GM19463 (cell line): ENCODE data around the gene PLEKHG1.
A peak's percentile ranks its signal among the peaks of the same experiment; 100 is the strongest.

Source experiments
- ATAC-seq: cut with Tn5 transposase; IDR thresholded peaks from one replicate; pipeline ENCODE4 v1.9.1; 2021; ENCODE audit warnings: mild to moderate bottlenecking, moderate library complexity; ENCODE audit not compliant: unreplicated experiment

The PLEKHG1 gene

DNA sequence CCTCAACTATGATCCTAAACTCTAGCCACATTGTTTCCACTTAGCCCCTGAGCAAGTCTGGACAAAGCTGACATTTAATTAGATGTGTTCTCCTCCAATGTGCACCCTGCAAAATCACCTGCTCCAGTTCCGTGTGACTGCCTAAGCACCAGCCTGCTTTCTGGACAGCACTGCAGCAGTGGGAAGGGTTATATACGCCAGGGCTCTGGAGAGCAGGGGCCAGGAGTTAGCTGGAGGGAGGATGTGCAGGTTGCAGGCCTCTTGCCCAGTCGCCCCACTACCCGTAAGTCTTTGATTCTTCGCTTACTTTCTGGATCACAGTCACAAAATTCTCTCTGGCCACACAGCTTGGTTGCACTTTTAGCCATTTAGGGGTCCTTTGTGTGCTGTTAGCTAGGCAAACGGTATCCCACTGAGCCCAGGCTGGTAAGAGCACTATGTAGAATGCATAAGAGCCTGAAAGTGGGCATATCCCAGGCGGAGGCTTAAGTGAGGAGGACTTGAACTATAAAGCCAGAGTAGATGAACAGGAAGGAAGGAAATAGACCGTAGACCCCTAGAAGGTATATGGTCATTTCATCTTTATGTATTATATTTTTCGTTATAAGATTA is 10.7 kb upstream of the PLEKHG1 start:
- no peak for ATAC-seq

DNA sequence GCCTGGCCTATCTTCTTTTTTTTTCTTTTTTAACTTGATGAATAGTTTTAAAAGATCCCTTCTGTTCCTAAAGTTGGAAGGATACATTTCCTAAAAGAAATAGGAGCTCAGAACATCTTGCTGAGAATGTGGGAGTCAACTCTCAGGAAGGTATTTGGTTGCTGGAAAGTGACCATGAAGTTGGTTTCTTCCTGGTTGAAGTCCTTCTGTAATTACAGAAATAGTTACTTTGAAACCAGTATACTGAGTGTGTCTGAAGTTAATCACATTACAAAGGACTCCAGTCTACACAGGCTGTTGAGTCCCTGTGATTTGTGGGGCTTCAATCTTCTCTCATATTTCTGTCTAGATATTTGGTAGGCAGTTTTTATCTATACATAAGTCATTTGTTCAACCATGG is 9.8 kb upstream of the PLEKHG1 start:
- ATAC-seq: no peak

DNA sequence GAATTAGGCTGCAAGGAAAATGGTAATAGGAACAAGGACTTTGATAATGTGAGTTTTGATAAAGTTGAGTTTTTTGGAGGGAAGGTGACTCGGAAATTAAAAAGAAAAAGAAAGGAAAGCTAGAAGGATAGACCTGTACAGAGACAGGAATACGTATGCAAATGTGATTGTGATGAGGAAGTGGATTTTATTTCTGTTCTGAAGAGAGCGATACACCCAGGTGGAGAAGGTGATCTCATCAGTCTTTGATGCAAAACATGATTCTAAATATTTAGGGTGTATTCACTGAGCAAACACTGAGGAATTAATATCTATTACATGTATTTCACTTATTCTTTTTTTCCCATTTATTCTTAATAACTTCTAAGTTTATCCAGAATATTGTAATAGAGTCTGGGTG is 9.2 kb upstream of the PLEKHG1 start:
- ATAC-seq: no peak

DNA sequence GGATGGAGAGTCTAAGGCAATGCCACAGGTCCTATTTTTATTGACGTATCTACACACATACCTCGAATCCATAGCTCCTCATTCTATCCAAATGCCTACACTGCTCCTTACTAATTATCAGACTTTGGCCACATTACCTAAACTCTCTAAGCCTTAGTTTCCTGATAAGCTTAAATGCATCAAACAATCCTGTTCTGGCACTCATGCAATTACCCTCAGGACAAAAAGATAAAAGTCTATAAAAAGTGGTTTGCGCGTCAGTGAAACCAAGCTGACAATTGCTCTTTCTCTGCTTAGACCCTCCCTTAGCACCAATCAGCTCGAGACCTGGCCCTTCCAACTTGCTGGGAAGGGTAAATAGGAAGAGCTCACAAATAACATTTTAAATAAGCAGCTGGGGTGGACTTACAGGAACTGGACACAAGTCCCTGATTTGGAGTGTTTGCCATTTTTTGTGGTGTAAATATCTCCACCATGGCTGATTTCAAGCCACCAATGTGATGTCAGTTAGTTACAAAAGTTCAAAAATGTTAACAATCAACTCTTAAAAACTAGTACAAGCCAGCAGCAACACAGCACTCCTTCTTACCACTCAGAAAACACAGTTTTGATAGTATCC is 7.2 kb upstream of the PLEKHG1 start:
- no peak for ATAC-seq

DNA sequence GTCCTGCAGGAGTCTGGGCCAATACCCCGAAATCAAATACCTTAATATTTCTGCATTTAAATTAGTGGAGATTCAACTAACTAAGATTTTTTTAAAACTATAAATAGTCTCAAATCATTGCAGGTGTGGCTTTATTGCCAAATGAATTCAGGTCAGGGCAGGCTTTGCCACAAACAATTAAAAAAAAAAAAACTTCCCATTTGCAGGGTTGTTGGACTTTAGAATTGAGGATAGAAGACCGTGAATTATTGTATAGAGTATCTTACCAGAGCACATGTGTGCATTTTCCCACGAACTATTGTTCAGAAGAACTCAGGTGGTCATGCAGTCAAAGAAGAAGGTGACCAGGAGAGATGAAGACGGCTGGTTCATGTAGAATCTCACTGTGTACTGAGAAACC is 6.6 kb upstream of the PLEKHG1 start:
- no peak for ATAC-seq

DNA sequence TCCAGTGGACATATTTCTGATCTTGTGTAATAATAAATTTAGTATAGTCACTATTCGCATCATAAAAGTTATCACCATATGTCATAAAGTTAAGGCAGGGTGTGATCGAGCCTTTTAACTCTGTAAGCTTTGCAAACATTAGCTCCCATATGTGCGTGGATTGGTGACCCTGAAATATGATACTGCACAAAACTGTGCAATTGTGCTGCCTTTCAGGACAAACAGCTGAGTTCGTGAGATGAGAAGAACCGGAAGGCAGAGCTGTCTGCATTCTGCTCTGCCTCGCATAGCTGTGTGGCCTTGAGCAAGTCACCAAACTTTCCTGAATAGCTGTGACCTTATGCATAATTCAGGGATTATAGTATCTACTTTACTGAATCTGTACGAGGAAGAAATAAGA is 3.2 kb upstream of the PLEKHG1 start:
- ATAC-seq: no peak

DNA sequence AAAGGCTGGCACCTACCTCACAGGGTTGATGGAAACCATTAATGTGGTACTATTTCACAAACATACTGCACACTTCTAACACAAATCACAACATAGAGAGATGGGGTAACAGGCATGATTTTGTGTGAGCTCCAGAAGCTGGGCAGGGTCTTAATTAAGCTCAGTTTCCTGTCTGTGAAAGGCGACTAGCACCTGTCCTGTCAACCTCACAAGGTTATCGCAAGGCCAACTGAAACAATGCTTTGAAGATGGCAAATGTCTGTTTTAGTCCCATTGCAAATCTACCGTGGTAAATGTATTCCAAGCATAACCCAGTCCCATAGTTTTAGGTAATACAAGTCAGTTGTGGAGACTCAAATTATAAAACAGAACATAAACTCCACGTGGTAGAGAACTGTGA is 1.3 kb upstream of the PLEKHG1 start:
- no peak for ATAC-seq

DNA sequence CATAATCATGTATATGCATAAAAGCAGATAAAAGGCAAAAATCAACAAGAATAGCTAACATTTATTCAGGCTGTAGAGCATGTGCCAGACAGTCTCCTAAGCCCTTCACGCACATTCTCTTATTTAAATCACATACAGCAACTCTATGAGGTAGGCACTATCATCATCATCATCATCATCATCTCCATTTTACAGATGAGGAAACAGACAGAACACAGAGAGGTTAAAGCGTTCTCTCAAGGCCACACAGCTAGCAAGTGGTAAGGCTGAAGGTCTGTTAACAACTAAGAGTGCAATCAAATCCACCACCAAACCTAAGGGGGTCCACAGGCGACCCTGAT is 857 bp upstream of the PLEKHG1 start:
- no peak for ATAC-seq

DNA sequence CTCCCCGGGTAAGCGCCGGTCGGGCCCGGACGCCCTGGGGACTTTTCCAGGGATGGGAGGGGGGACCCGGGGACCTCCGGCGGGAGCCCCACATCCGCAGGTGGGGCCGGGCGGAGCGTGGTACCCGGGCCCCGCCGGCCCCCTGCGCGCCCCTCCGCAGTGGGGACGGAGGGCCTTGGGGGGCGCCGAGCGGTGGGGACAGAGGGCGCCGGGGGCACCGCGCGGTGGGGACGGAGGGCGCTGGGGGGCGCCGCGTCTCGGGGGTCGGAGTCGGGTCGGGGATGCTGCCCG is 270 bp downstream of the PLEKHG1 start:
- ATAC-seq: no peak

DNA sequence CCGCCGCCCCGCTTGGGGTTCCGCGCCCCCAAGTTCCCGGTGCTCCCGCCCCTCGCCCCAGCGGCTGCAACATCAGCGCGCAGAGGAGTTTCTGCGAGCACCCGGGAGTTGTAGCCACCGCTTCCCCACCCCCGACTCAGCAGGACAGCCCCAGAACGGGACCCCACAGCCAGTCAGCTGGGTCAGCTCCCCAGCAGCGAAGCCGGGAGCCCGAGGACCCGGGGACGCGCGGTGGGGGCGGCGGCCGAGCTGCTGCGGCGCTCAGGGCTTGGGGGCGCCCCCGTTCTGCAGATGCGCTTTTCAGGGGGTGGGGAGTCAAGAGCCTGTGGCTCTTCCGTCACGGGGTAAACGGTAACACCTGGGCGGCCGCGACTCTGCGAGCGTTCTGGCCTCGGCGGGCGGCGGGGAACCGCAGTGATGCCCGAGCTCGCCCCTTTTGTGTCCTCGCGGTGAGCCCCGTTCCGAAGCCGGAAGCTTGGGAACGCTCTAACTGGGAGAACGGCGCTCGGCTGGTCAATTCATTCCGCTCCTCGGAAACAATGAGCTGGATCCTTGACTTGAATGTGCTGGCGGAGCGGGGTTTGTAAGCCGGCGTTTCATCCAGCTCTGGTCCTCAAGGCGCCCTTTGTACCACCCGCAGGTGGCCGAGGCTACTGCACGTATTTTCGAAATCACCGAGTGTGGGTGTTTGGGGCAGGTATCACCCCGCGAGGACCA is 774 bp downstream of the PLEKHG1 start:
- ATAC-seq: peak; percentile 65

DNA sequence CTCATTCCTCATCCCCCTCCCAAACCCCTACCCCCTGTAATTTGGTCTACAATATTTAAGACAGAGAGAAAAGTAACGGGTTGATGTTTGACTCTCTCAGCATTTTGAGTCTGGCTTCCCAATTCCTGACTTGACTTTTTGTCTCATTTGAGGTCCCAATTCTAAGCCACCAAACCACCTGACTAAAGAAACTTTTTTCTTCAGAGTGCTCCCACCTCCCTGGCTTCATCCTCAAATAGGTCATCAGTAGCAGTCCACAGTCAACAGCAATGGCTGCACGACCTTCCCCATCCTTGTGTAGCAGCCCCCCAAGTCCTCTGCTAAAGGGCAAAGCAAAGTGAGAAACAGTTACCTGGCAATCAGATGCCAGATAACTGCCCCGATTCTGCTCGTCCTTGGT is 1.8 kb downstream of the PLEKHG1 start:
- no peak for ATAC-seq

DNA sequence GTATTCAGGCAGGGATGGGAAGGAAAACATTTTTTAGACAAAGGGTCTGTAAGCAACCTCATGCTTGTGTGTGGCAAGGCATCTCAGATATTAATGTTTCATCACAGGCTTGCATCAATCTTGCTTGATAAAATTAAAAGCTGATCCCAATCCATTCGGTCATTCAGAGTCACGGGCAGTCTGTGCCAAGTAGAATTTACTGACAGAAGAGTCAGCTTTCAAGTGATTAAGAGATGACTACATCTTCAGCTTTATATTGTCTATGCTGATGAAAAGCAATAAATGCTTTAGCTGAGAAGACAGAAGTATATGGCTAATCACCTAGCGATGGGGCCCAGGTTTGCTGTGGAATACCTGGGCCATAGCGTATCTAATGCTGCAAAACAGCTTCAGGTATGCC is 3.5 kb downstream of the PLEKHG1 start:
- no peak for ATAC-seq

DNA sequence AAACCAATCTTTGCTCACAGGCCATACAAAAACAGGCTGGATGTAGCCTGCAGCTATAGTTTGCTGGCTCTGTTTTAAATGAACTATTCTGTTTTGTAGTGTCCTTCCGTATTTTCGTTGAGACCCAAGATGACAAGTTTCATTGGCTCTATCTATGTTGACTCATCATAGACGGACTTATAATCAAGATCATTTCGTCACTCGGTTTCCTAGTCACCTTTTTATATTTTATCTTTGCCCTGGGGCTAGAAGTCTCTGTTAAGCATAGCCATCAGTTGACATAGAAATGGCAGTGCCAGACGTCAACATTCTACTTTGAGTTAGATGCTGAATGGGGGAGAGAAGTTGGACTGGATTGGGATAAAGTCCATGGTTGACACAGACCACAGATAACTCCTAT is 4.8 kb downstream of the PLEKHG1 start:
- no peak for ATAC-seq

DNA sequence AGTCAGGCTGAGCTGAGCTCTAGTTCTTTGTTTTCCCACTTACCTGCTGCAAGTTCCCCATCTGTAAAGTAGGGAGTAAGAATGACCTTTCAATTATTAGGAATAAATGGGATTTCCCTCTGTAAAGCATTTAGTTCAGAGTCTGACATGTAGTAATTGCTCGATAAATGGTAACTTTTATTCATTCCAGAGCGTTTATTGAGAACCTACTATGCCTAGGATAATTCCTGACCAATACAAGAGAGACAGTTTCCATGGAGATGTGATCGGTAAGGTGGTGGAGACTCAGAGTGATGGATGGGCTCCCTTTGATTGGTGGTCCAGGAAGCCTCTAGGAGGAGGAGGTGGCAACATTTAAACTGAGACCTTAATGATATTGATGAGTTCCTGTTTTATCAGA is 5.6 kb downstream of the PLEKHG1 start:
- no peak for ATAC-seq

DNA sequence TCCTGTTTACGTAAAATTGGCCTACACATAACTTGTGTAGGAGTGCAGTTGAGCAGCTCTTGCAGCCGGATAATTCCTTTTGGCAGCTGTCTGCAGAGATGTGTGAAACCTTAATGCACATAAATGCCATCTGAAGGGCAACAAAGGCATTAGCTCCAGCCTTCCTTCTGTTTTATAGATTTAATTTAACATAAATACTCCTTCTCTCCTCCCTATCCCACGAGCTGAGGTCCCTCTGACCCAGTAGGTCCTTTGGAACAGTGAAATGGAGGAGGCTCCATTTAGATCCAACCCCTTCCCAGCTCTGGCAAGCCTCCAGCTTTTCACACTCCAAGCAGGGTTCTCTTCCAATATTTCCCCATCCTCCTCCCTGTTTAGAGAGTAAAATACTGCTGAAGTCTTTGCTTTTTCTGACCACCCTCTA is 6.5 kb downstream of the PLEKHG1 start:
- ATAC-seq: no peak

DNA sequence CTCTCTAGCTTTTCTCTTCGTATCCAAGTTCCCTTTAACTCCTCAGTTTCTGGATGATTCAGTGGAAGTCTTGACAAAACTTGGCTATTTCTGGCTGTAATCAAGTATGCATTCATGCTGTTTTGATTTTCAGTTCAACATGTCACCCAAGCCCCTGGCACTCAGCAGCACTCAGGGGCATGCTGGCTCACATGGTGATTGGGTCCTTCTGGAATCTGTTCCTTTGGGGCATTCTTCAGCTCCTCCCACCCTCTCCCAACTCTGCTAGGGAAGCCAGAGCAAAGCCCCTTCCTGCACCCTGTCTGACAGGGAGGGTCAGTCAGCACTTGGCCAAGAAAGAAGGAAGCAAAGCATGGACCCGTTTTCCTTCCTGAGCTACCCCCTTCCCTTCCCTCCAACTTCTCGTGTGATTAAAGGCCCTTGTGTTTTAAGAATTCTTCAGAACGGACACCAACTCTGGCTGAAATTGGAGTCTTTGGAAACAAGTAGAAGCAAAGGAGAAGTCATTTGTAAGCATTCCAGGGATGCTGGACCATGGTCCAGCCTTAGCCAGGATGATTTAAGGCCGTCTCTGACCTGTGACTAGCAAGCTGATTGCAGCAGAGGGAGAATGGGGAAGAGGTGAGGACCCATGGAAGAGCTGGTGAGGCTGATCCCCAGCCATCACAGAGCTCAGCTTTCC is 7.1 kb downstream of the PLEKHG1 start:
- ATAC-seq: no peak

DNA sequence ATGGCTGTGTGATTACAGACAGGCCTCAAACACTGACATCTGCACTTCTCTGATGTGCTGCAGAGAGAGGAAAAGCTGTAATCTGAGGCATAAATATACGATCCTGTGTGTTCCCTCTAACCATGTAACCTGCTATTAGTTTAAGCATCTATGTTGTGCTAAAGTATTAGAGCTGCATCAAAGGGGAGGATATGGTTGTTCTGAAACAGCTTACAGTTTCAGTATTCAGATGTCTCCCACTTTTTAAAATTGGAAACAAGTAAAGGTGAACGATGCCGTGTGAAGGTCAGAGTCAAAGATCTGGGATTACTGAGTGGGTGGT is 7.6 kb downstream of the PLEKHG1 start:
- ATAC-seq: no peak

DNA sequence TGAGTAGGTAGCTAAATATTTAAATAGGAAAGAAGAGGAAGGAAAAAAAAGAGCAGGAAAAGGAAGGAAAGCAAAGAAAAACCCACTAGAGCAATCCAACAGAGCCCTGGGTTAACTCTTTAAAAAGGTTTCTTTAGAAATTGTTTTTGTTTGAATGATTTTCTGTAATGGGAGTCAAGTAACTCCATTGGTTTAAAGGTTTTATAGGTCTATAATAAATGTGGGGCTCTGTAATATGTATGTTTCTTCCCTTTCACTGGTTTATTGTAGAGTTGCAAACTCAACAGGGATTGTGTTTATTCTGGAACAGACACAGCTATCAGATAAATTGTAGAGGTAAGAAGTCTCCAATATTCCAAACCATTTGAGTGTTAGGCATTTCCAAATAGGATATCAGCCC is 10.9 kb downstream of the PLEKHG1 start:
- no peak for ATAC-seq

DNA sequence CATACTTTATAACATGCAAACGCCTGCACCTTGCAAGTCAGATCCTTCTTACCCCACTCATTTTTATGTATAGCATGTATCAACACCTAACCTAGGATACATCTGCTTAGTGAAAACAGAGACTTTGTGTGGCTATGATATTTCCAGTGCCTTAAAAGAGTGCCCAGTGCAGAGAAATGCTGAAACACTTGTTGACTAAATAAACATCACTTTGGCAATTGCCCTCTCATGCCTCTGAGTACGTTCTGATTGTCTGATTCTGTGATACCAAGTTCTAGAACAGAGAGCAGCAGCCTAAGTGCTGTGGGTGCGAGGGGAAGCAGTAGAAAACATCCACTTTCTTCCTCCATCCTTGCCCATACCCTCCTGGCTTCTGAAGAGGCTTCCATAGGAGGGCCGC is 13.6 kb downstream of the PLEKHG1 start:
- no peak for ATAC-seq

DNA sequence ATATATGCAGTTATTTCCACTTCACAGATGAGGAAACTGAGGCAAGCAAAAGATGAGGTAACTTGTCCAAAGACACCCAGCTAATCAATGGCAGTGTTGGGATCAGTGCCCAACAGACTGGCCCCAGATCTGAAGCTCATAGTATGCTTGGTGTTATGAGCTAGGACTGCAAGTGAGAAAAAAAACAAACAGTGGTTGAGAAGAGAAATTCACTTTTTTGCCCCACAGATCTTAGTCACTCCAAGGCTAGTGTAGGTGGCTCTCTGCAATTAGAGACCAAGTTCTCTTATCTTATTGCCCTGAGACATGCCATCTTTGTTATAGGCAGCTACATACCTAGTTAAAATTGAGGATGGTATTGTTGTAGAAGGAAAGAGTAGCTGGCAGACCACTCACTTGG is 16.3 kb downstream of the PLEKHG1 start:
- no peak for ATAC-seq

DNA sequence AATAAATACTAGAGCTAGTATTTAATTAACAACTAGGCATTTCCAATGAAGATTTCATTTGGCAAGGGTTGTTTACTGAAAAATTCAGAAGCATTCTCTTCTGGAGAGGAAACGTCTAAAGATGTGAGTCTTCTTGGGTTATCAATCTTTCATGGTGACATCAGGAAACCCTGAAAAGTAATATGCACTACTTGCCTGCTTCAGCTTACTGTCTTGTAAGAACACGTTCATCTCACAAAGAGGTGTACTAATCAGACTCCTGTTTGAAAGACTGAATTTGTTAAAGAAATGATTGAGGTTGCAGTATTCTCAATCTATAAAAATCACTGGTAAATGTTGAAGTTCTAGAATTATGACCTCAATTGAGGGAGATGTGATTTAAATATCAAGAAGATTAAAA is 16.9 kb downstream of the PLEKHG1 start:
- no peak for ATAC-seq

DNA sequence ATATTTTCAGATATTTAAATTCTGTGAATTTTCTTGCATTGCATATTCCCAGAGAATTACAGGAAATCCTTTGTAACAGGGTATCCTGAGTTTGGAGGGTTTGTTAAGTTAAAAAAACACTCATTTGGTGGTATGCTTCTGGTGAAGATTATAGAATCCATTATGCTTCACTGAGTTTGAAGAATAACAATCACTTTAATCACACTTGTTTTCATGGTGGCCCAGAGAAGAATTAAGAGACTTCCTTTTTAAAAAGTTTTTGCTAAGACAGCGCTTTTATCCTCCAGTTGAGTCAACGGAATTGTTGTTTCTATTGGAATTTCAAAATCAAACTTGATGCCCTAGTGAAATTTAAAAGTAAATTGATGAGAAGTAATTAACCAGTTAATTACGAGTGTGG is 17.4 kb downstream of the PLEKHG1 start:
- no peak for ATAC-seq
